Right atrium auricular region (tissue), 2 donors: Measurements from ENCODE around the gene DPYD. TPM values are rescaled to one million over a fixed set of nuclear protein-coding genes. Genes with fewer than 3 reads are reported as not detected.

Experiments
- DNase-seq: peaks from one replicate; pipeline ENCODE4 v3.0.0-alpha.2; 2019; ENCODE audit warnings: low spot score
- H3K27ac ChIP-seq, 2 donors: fragments of 200-600 bp; sonication (generic); 1 replicate in 1 of 2; 2 replicates in 1 of 2; pipeline ENCODE4 v1.5.1; 2016 to 2019
- H3K27me3 ChIP-seq, 2 donors: fragments of 200-600 bp; sonication (generic); one replicate each; pipeline versions ENCODE4 v1.5.1 to v1.6.0; 2017 to 2019
- H3K36me3 ChIP-seq: fragments of 200-600 bp; sonication (generic); one replicate; pipeline ENCODE4 v1.5.1; 2016
- H3K4me1 ChIP-seq, 2 donors: fragments of 200-600 bp; sonication (generic); one replicate each; pipeline versions ENCODE4 v1.5.1 to v1.6.0; 2017 to 2019
- H3K4me3 ChIP-seq, 2 donors: fragments of 200-600 bp; sonication (generic); 1 replicate in 1 of 2; 2 replicates in 1 of 2; pipeline ENCODE4 v1.5.1; 2017 to 2019; ENCODE audit warnings: mild to moderate bottlenecking in 1 of 2, moderate library complexity in 1 of 2
- H3K9me3 ChIP-seq, 2 donors: fragments of 200-600 bp; sonication (generic); one replicate each; pipeline ENCODE4 v1.5.1; 2019
- total RNA-seq, 2 donors: library from RNA; depleted of rRNA; stranded (reverse); fragments of >200 nt; gene quantifications; one replicate each; pipeline ENCODE4 v1.1.0, GENCODE V29; 2016
- TF ChIP-seq, protein P1 (sequence below), 2 donors: fragments of 200-600 bp; sonication (generic); IDR thresholded peaks; one replicate each; pipeline ENCODE4 v1.5.1; 2019; ENCODE audit warnings: antibody characterized with exemption in 2 of 2

Gene DPYD
- total RNA-seq, 2 donors from 2014 or later, result 11.3 to 14.5 TPM

DNA sequence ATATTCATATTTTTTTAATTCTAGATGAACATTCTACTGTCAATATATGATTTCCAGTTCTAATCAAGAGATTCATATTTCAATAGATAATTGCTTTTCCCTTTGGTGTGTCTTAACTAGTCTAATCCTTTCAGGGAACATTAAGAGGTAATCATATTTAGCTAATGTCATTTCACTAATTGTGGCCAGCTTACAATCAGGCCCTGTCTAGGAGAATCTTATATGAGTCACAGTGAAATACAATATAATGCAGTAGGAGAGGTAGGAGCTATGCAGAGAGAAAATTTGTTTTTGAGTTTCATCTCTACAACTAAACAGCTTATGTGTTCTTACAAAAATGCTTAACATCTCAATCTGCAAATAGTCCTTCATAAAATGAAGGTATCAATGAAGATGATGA, 85.9 kb downstream of the DPYD start:
- Histone ChIP-seq H3K27me3 (no peaks in the 10 kb centered on the region), H3K36me3 (no peaks in the 10 kb centered on the region), H3K9me3 (no peaks in the 10 kb centered on the region), H3K4me1 (no peaks in the 10 kb centered on the region), H3K4me3 (no peak overlapping the region), H3K27ac (no peak overlapping the region)
- TF ChIP-seq, protein P1, sequence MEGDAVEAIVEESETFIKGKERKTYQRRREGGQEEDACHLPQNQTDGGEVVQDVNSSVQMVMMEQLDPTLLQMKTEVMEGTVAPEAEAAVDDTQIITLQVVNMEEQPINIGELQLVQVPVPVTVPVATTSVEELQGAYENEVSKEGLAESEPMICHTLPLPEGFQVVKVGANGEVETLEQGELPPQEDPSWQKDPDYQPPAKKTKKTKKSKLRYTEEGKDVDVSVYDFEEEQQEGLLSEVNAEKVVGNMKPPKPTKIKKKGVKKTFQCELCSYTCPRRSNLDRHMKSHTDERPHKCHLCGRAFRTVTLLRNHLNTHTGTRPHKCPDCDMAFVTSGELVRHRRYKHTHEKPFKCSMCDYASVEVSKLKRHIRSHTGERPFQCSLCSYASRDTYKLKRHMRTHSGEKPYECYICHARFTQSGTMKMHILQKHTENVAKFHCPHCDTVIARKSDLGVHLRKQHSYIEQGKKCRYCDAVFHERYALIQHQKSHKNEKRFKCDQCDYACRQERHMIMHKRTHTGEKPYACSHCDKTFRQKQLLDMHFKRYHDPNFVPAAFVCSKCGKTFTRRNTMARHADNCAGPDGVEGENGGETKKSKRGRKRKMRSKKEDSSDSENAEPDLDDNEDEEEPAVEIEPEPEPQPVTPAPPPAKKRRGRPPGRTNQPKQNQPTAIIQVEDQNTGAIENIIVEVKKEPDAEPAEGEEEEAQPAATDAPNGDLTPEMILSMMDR (IDR thresholded peaks at IDR 0.05), result no peak
- DNase-seq, result no peak

GRCh38 chr1:97833881-97834280, 87.0 kb downstream of the DPYD start:
- Histone ChIP-seq H3K27me3 (no peaks in the 10 kb centered on the region), H3K9me3 (no peaks in the 10 kb centered on the region), H3K27ac (no peak overlapping the region), H3K4me1 (no peaks in the 10 kb centered on the region), H3K36me3 (no peaks in the 10 kb centered on the region), H3K4me3 (no peak overlapping the region)
- TF ChIP-seq, protein P1 (IDR thresholded peaks at IDR 0.05), result no peak
- no peak for DNase-seq

GRCh38 chr1:97832481-97832880, 88.4 kb downstream of the DPYD start:
- no peaks in the 10 kb centered on the region for H3K27me3 ChIP-seq
- H3K36me3 ChIP-seq, result no peaks in the 10 kb centered on the region
- DNase-seq, result no peak
- no peak overlapping the region for H3K27ac ChIP-seq
- no peaks in the 10 kb centered on the region for H3K9me3 ChIP-seq
- no peak overlapping the region for H3K4me3 ChIP-seq
- H3K4me1 ChIP-seq, result no peaks in the 10 kb centered on the region
- TF ChIP-seq, protein P1 (IDR thresholded peaks at IDR 0.05), result no peak

DNA sequence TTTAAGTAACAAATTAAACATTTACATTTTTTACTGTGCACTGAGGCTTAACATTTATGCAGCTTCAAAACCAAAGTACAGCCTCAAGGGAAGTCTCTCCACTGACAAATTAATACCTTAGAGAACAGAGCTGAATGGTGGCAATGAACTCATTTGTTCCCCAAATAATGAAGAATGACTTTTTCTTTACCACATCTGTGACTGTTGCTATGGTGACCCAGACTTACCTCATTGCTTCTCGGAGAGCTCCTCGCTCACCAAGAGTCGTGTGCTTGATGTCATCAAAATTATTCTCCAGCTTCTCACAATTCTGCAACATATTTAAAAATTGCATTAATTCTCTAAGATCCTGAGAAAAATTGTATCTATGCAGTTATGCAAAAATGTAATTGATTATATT, 92.9 kb downstream of the DPYD start:
- Histone ChIP-seq H3K4me1 (no peaks in the 10 kb centered on the region), H3K36me3 (no peaks in the 10 kb centered on the region), H3K27me3 (no peaks in the 10 kb centered on the region), H3K9me3 (no peaks in the 10 kb centered on the region), H3K27ac (no peak overlapping the region), H3K4me3 (no peak overlapping the region)
- no peak for DNase-seq
- TF ChIP-seq, protein P1 (IDR thresholded peaks at IDR 0.05), result no peak

- no peak for DNase-seq
- H3K4me1 ChIP-seq, result no peaks in the 10 kb centered on the region
- H3K9me3 ChIP-seq, result no peaks in the 10 kb centered on the region
- H3K4me3 ChIP-seq, result no peak overlapping the region
- no peaks in the 10 kb centered on the region for H3K27me3 ChIP-seq
- TF ChIP-seq, protein P1 (IDR thresholded peaks at IDR 0.05), result no peak
- no peaks in the 10 kb centered on the region for H3K36me3 ChIP-seq
- H3K27ac ChIP-seq, result no peak overlapping the region
These were observed 94.0 kb downstream of the DPYD start for GRCh38 chr1:97826820-97827219.

DNA sequence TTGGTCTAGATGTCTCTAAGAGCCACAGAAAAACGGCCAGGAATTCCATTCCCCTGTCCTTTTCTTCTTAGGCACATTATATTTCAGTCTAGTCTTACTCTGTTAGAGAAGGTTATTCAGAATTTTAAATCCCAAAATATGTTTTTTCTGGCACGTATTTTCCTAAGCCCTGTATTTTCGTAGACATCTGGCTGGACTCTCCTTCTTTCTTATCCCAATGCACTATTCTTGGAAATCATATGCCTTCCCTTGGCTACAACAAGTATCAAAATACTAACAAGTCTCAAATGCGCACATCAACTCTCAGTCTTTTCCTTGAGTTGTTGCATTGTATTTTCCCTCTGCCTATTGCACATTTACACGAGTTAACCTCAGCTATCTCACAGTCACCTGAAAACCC, 96.2 kb downstream of the DPYD start:
- no peaks in the 10 kb centered on the region for H3K36me3 ChIP-seq
- no peak overlapping the region for H3K27ac ChIP-seq
- H3K4me1 ChIP-seq, result no peaks in the 10 kb centered on the region
- TF ChIP-seq, protein P1 (IDR thresholded peaks at IDR 0.05), result no peak
- no peak overlapping the region for H3K4me3 ChIP-seq
- H3K9me3 ChIP-seq, result no peaks in the 10 kb centered on the region
- DNase-seq, result no peak
- H3K27me3 ChIP-seq, result no peaks in the 10 kb centered on the region
